IMR-90 (cell line): ENCODE results near the gene ATP9B. TPM values are rescaled to one million over a fixed set of nuclear protein-coding genes. Genes with fewer than 3 reads are reported as not detected.
A peak's percentile ranks its signal among the peaks of the same experiment; 100 is the strongest.

Experiments used
- ATAC-seq: fragments of 200-7000 bp; cut with Tn5 transposase; 2 replicates; pipeline ENCODE4 v1.9.1; 2020; ENCODE audit warnings: low read depth, mild to moderate bottlenecking, moderate library complexity
- BruUV-seq: library from RNA; stranded (reverse); fragments of 400-500 nt; replicated peaks from 2 replicates; lab custom pipeline; 2021; lab: Mats Ljungman, UMichigan
- CTCF ChIA-PET: fragments of 300-600 bp; formaldehyde crosslinking; extraction: SDS; loops from one replicate; lab custom pipeline; 2021; ENCODE audit warnings: antibody characterized with exemption; lab: Yijun Ruan, JAX
- POLR2A ChIA-PET: fragments of 300-600 bp; sonication (Branson Sonifier 250); formaldehyde crosslinking; loops from one replicate; lab custom pipeline; 2022; ENCODE audit warnings: antibody characterized with exemption; ENCODE audit not compliant: unreplicated experiment; lab: Charles Lee
- DNase-seq: peaks from one replicate; pipeline ENCODE4 v3.0.0; 2013
- H2AFZ ChIP-seq: replicated peaks from 2 replicates; pipeline ENCODE3; 2013; ENCODE audit warnings: low read length, mild to moderate bottlenecking; ENCODE audit not compliant: poor library complexity
- H2AK5ac ChIP-seq: 2 replicates; pipeline ENCODE4 v1.6.1; 2013; ENCODE audit warnings: low read depth, low read length, inconsistent platforms
- H2AK9ac ChIP-seq: replicated peaks from 2 replicates; pipeline ENCODE3; 2013; ENCODE audit warnings: mild to moderate bottlenecking, low read depth, low read length, moderate library complexity; ENCODE audit not compliant: poor library complexity
- H2BK120ac ChIP-seq: 2 replicates; pipeline ENCODE4 v1.6.1; 2013; ENCODE audit warnings: low read depth, low read length, inconsistent platforms
- H2BK15ac ChIP-seq: 3 replicates; pipeline ENCODE4 v1.6.1; 2013; ENCODE audit warnings: low read depth, low read length, inconsistent platforms
- H2BK20ac ChIP-seq: 2 replicates; pipeline ENCODE4 v1.6.1; 2013; ENCODE audit warnings: low read depth, mild to moderate bottlenecking, inconsistent platforms, low read length, moderate library complexity
- H2BK5ac ChIP-seq: 2 replicates; pipeline ENCODE4 v1.6.1; 2013; ENCODE audit warnings: mild to moderate bottlenecking, low read depth, low read length, inconsistent platforms; ENCODE audit not compliant: poor library complexity, severe bottlenecking
- H3K14ac ChIP-seq: replicated peaks from 2 replicates; pipeline ENCODE4 v1.6.1; 2013; ENCODE audit warnings: low read depth, low read length, inconsistent platforms
- H3K18ac ChIP-seq: 2 replicates; pipeline ENCODE4 v1.6.1; 2013; ENCODE audit warnings: low read depth, low read length, control low read depth
- H3K23ac ChIP-seq: 2 replicates; pipeline ENCODE4 v1.6.1; 2013; ENCODE audit warnings: low read depth, low read length, inconsistent platforms
- H3K27ac ChIP-seq: 2 replicates; pipeline ENCODE4 v1.5.1; 2013; ENCODE audit warnings: mild to moderate bottlenecking, control low read depth, low read length; ENCODE audit not compliant: insufficient read depth
- H3K27me3 ChIP-seq: 2 replicates; pipeline ENCODE4 v1.6.1; 2013; ENCODE audit warnings: low read length; ENCODE audit not compliant: control insufficient read depth, insufficient read depth
- H3K36me3 ChIP-seq: 2 replicates; pipeline ENCODE4 v1.6.1; 2013; ENCODE audit warnings: low read length, mixed read lengths; ENCODE audit not compliant: control insufficient read depth, insufficient read depth
- H3K4ac ChIP-seq: 2 replicates; pipeline ENCODE4 v1.6.1; 2013; ENCODE audit warnings: low read depth, low read length, inconsistent platforms
- H3K4me1 ChIP-seq: 2 replicates; pipeline ENCODE4 v1.6.1; 2013; ENCODE audit warnings: low read length, mixed read lengths; ENCODE audit not compliant: control insufficient read depth, insufficient read depth
- H3K4me2 ChIP-seq: 2 replicates; pipeline ENCODE4 v1.6.1; 2013; ENCODE audit warnings: low read depth, mild to moderate bottlenecking, control low read depth, low read length, moderate library complexity
- H3K4me3 ChIP-seq: 2 replicates; pipeline ENCODE4 v1.5.1; 2013; ENCODE audit warnings: low read depth, mild to moderate bottlenecking, control low read depth, low read length, moderate library complexity; ENCODE audit not compliant: insufficient read depth
- H3K56ac ChIP-seq: 2 replicates; pipeline ENCODE4 v1.6.1; 2013; ENCODE audit warnings: low read length, inconsistent platforms; ENCODE audit not compliant: insufficient read depth; ENCODE audit errors: extremely low read depth
- H3K79me1 ChIP-seq, 2 experiments: 2 replicates each; pipeline ENCODE4 v1.6.1; 2013; ENCODE audit warnings: low read length in 2 of 2, inconsistent platforms in 1 of 2, low read depth in 1 of 2
- H3K9ac ChIP-seq: 2 replicates; pipeline ENCODE4 v1.6.1; 2013; ENCODE audit warnings: low read depth, low read length, control low read depth
- H3K9me1 ChIP-seq: 2 replicates; pipeline ENCODE4 v1.6.1; 2013; ENCODE audit warnings: low read length, inconsistent platforms; ENCODE audit not compliant: insufficient read depth
- H3K9me3 ChIP-seq: 2 replicates; pipeline ENCODE4 v1.6.1; 2013; ENCODE audit warnings: low read length; ENCODE audit not compliant: control insufficient read depth, insufficient read depth
- H4K20me1 ChIP-seq: 2 replicates; pipeline ENCODE4 v1.6.1; 2013; ENCODE audit warnings: low read length, inconsistent platforms; ENCODE audit not compliant: insufficient read depth
- H4K5ac ChIP-seq: 2 replicates; pipeline ENCODE4 v1.6.1; 2013; ENCODE audit warnings: mild to moderate bottlenecking, low read depth, low read length, control low read depth
- H4K8ac ChIP-seq, 2 experiments: 2 replicates each; pipeline ENCODE4 v1.6.1; 2013; ENCODE audit warnings: low read depth in 2 of 2, low read length in 2 of 2, control low read depth in 1 of 2, inconsistent platforms in 1 of 2
- H4K91ac ChIP-seq: 2 replicates; pipeline ENCODE4 v1.6.1; 2013; ENCODE audit warnings: low read depth, low read length, inconsistent platforms; ENCODE audit not compliant: insufficient read depth
- BHLHE40 ChIP-seq: fragments of 150-350 bp; IDR thresholded peaks from 2 replicates; pipeline ENCODE4 v1.6.1; 2016; ENCODE audit warnings: mild to moderate bottlenecking, low read depth, low read length
- MAFK ChIP-seq: IDR thresholded peaks from 2 replicates; pipeline ENCODE4 v1.6.1; 2012; ENCODE audit warnings: low read depth, low read length, improper control_type of control experiment
- MAZ ChIP-seq: IDR thresholded peaks from 2 replicates; pipeline ENCODE4 v1.6.1; 2012; ENCODE audit warnings: low read depth, mild to moderate bottlenecking, low read length, improper control_type of control experiment, moderate library complexity, borderline replicate concordance
- POLR2A ChIP-seq: IDR thresholded peaks from 2 replicates; pipeline ENCODE4 v1.6.1; 2012; ENCODE audit warnings: mild to moderate bottlenecking, low read depth, low read length
- RFX5 ChIP-seq: IDR thresholded peaks from 2 replicates; pipeline ENCODE4 v1.8.0; 2012; ENCODE audit warnings: low read depth, mild to moderate bottlenecking, low read length, moderate library complexity
- USF2 ChIP-seq: fragments of 150-350 bp; IDR thresholded peaks from 2 replicates; pipeline ENCODE4 v1.6.1; 2017; ENCODE audit warnings: mild to moderate bottlenecking, antibody characterized with exemption, low read length, low read depth
- WGBS, 2 experiments: methylation state at CpG; one replicate each; pipeline versions ENCODE4 v1.1.5 to v1.1.7; 2013; ENCODE audit warnings: missing lambda C conversion rate in 2 of 2; ENCODE audit not compliant: insufficient read length in 1 of 2; ENCODE audit errors: extremely low coverage in 2 of 2; 5-methylcytosine and 5-hydroxymethylcytosine counted together
- dilution Hi-C: fragments of 300-500 bp; cut with HindIII; formaldehyde crosslinking; loops from one replicate; pipeline ENCODE4 v1.14.3; 2018; ENCODE audit warnings: low sequenced_read_pairs; ENCODE audit not compliant: unreplicated experiment
- in situ Hi-C: fragments of 300-500 bp; cut with MboI; formaldehyde crosslinking; loops from 3 replicates; pipeline ENCODE4 v1.14.3; 2019; ENCODE audit warnings: low sequenced_read_pairs, inconsistent platforms, mixed read lengths
- intact Hi-C: fragments of 100-400 bp; cut with micrococcal nuclease; formaldehyde crosslinking; loops from 2 replicates; pipeline ENCODE4 v1.10.0; 2022
- polyA plus RNA-seq, 3 experiments: library from polyadenylated mRNA; depleted of rRNA; stranded (reverse); fragments of >200 nt; gene quantifications; 2 replicates each; pipeline ENCODE4 v1.2.3, GENCODE V29; 2012; ENCODE audit warnings: low replicate concordance in 1 of 3
- total RNA-seq: library from RNA; depleted of rRNA; stranded (reverse); fragments of >200 nt; gene quantifications from 2 replicates; pipeline ENCODE4 v1.2.3, GENCODE V29; 2012

ATP9B gene
- total and polyA plus RNA-seq, 2 of the 4 experiments (the other 2 are of a cell fraction) = 11.0 to 11.5 TPM

DNA sequence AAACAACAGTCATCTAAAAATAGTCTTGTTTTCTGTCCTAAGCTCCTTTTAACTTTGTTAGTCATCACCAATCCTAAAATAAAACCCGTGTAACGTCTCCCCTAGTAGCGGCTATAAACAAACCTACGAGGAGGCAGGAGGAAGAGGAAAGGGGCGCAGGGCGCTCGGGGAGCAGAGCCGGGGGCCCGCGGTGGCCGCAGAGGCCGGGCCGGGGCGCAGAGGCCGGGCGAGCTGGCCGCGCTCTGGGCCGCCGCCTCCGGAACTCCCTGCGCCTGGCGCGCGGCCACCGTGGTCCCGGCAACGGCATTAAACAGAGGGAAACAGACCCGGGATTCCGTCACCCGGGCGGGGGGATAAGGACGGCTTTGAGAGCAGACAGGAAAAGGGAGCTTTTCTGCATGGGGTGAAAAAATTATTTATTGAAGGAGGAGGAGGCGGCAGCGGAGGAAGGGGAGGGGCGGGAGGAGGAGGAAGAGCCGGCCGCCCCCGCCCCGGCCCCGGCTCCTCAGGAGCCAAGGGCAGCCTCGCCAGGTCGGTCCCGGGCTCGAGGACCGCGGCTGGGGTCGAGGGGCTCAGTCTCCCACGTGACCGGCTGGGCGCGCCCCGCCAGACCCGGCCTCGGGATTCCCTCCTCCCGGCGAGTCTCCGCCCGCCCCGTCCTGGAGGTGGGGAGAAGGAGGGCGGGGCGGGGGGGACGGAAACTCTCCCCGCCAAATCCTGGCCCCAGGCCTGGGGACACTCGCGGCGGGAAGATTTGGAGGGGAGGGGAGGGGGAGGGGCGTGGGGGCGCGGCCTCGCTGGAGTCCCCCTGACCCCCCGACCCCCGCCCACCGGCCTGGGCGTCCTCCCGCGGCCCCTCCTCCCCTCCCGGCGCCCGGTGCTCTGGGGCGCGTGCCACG is 324.7 kb downstream of the ATP9B start:
- dilution Hi-C loops (no loop called here), in situ Hi-C loops (no loop called here), intact Hi-C loops (no loop called here)
- H3K27me3 ChIP-seq = peaks cover 26% of the 10 kb centered on the region
- peak overlapping the region; percentile 32; the same call in 1 of the 2 replicates for H3K9ac ChIP-seq
- H3K4me3 ChIP-seq = peak overlapping the region; percentile 40
- peak overlapping the region; percentile 89 for H2AFZ ChIP-seq
- ChIA-PET CTCF (no interaction called here), POLR2A (interaction anchor here (0.6 kb wide), 2 partner anchors 24 to 202 kb away, joined by 3 to 4 read pairs; no protein-coding TSS in a partner anchor)
- H2AK5ac ChIP-seq = no peak overlapping the region
- no peak overlapping the region for H2BK120ac ChIP-seq
- no peak overlapping the region for H3K23ac ChIP-seq
- no peak overlapping the region for H4K91ac ChIP-seq
- no peak overlapping the region for H3K27ac ChIP-seq
- no peaks in the 10 kb centered on the region for H3K9me3 ChIP-seq
- peak; percentile 74 for DNase-seq
- peak overlapping the region; percentile 84 for H3K4me2 ChIP-seq
- no peak overlapping the region for H3K4ac ChIP-seq
- H3K56ac ChIP-seq = no peak overlapping the region
- 0% methylated on average over 11 of the region's 83 CpGs; no CpG with 5 or more reads in 1 of the 2 experiments for WGBS, 2 experiments
- no peak overlapping the region for H2BK20ac ChIP-seq
- no TSS peak for BruUV-seq
- no peak overlapping the region for H2BK5ac ChIP-seq
- ATAC-seq = peak; percentile 59
- H2BK15ac ChIP-seq = no peak overlapping the region
- H4K20me1 ChIP-seq = no peaks in the 10 kb centered on the region
- TF ChIP-seq MAFK (no peak), RFX5 (no peak), MAZ (peak; percentile 66; the same call in 1 of the 2 replicates), POLR2A (peak; percentile 78), USF2 (peak; percentile 79), BHLHE40 (no peak)
- H3K14ac ChIP-seq = no peak overlapping the region
- H3K9me1 ChIP-seq = no peaks in the 10 kb centered on the region
- no peaks in the 10 kb centered on the region for H3K36me3 ChIP-seq
- peaks cover 4% of the 10 kb centered on the region for H3K4me1 ChIP-seq
- no peaks in the 10 kb centered on the region for H3K79me1 ChIP-seq
- H4K8ac ChIP-seq = no peak overlapping the region
- no peak overlapping the region for H4K5ac ChIP-seq
- no peak overlapping the region for H2AK9ac ChIP-seq
- H3K18ac ChIP-seq = no peak overlapping the region
